NCI-H2107 (cell line): Measurements from ENCODE around the gene MAP7.

Experiments used
- DNase-seq: peaks from one replicate; lab custom pipeline; 2025; lab: John Stamatoyannopoulos, UW

MAP7 gene

DNA sequence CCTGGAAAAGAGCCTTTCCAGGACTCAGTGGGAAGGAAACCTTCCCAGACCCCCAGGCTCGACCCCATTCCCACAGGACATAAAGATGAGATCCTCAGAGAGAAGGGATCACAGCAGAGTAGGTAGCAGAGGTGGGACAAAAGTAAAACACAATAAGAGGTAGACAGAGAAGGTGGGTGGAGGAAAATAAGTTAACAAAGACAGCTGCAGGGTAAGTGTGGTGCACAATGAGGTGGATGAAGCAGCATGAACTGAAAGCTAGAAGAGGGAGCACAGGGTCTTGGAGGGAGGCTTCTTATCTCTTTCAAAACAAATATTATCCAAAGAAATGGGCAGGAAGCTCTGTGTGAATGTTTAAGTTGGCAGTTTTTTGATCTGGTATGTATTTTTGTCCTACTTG is 14.0 kb upstream of the MAP7 start:
- DNase-seq: no peak

DNA sequence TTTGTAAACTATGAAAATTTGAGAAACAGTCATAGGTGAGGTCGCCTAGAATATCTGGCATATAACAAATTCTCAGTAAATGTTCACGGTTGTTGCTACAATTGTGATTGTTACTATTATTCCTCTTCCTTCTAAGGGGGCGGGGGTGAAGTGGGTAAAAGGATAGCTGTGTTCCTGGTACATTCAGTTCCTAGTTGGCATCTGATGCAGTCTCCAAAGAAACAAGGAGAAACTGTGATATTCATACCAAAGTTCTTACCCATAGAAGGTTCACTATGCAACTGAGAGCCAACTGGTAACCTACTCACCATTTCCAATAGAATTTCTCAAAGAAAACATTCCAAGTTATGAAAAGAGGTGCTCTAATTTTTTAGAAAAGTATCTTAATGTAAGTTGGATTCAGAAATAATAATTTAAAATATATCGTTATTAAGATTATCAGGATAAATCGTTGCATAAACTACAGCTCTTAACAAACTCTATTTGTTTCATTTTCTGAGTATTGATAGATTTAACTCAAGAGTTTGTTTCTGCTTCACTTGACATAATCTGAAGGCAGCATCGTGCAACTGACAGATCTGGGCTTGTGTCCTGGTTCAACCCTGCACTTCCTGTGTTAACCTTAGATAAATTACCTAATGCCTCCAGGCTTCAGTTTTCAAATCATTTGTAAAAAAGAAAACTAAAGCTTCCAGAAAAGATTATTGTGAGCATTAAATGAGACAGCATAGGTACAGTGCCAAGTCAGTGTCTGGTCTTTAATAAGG is 13.3 kb upstream of the MAP7 start:
- no peak for DNase-seq

DNA sequence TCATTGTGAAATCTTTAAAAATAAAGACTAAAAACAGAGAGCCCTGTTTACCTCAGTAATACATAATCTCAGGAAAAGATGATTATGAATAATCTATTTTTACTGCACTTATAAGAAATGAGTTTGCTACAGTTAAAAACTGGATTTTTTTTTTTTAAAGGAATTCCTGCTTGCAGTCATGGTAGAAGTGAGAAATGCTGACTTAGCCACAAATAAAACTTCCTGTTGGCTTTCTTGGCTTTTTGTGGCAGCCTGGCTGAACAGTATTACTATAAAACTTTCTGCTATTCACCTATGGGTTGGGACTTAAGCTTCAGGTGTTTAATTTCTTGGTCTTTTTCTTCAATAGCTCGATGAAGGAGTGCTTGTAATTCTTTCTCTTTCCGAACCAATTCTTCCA is 12.0 kb upstream of the MAP7 start:
- no peak for DNase-seq

DNA sequence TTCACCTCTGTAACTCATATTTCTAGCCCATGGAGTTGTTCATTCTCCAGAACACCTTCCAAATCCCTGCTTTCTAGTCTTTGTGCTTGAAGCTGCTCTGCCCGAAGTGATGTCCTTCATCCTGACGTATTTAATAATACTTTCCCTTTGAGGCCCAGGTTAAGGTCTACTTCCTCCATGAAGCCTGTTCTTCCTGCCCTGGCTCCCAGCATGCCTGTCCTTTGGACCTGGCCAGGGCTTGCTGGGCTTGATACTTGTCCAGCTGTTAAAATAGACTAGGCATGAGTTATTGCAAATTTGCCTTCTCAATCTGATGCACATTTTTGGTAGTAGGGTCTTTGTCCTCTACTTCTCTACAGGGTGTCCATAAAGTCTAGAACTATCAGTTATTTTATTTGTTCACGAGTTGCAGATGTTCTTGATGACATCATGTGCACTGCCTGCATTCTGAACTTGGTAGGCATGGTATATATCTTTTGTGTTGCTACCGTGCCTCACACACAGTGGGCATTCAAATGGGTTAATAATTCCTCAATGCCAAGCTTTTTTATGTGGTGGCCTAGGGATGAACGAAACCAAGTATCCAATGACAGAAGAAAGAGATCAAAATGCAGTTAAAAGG is 3.1 kb upstream of the MAP7 start:
- no peak for DNase-seq

DNA sequence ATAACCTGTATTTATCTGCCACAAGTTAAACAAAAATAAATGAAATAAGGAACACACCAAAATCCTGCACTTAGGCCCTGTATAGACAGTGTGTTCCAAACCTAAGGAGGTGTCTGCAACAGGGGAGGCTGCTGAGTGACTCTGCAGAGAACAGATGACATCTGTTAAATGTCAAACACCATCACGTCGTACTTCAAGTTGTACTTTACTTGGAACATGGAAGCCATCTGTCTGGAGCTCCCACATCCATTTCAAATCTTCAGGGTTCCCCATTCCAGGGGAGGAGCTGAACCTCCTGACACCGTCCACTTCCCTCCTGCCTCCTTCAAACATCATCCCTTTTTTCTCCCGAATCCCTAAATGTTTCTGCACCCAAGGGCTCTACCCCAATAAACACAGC is 1.8 kb upstream of the MAP7 start:
- DNase-seq: no peak

DNA sequence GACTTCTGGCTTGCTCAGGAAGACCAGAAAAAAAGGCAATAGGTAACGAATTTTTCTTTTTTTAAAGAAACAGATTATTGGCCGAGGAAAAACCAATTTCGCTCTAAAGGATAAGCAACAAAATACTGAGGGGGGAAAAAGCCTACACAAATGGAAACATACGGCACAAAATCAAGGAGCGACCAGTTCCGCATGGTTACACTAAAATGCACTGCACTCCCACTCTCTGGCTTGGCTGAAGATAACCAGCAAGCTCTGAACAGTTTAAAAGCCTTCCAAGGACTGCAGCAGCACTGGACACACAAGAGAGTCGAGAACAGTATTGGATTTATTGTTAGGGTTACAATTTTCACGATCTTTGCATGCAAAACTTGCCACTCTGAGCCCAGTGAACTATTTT is 881 bp upstream of the MAP7 start:
- no peak for DNase-seq

DNA sequence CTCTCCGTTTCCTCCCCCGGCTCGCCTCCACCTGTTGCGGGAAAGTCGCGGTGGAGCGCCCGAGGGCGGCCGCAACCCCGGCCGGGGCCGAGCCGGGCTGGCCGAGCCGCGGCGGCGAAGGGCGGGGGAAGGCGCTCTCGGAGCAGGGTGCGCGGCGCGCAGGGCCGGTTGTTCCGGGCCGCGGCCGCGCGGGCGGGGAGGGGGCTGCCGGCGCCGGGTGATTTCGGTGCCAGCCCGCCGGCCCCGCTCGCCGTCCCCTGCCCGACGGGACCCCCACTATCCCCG is 235 bp downstream of the MAP7 start:
- DNase-seq: no peak

DNA sequence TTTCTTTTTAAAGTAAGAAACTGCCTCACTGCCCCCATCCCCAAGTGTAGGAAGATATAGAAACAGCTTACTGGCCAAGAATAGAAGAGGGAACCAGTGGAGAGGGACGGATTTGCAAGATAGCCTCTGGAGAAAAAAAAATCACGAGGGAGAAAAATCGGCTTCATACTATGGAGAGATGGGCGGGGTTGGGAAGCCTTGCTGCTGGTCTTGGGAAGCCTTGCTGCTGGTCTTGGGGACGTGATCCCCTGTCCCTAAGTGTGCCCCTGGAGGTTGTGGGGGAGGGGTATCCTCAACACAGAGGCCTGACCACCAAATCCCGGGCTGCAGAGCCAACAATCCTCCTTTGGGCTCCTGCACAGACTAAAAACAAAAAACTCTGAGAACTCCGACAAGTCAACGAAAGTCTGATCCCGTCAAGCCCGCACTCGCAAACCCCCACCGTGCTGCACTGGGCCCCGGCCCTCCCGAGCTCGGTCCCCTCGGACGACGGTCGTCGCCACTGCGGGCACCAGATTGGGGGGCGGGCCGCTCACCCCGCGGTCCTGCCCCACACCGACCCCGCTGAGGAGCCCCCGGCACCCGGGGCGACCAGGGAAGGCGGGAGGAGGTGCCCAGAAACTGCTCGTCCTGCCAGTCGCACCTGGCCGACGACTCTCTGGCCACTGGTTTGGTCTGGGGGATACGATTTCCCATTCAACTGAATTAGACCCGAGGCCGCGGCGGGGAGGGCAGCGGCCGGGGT is 750 bp downstream of the MAP7 start:
- DNase-seq: no peak

DNA sequence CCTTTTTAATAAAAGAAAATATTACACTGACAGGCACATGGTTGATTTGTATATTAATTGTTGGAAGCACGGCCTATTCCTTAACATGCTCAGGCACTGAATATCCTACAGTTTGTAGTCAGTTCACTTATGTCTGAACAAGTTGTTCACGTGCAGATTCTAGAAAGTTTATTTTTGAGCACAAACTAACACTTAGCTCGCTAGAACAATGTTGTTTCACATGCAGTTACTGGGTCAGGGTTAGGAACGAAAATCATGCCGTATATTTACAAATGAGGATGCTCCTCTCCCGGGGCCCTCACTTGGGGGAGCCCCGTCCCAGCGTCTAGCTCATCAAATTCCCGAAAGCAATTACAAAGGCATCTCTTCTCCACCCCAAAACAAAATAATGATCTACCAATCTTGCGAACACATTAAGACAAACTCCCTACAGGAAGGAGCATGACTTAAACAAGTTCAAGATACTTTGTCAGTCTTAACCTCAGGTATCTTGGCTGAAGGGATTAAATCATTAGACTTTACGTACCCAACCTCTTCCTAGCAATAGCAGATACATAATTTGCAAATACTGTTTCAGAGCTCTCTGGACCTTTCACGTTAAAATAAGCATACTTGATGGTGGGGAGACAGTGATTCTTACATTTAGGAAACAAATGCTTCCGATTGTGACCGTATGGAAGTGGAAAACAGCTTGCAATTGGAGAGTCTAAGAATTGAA is 1.5 kb downstream of the MAP7 start:
- DNase-seq: no peak

DNA sequence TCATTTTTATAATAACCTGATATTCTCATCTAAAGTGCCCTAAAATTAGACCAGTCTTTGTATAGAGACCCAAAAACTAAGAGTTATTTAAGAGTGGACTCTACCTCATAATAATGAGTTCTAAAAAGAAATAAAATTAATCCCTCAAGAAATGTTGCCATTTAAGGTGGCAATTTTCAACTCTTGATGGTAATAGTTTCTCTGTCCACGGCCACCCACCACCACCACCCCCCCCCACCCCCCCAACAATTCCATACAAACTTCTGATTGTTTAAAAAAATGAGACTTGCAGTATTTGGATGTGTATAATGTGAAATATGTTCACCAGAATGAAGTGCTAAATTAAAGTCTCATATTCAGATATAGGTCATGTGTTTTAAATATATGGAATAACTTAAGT is 2.4 kb downstream of the MAP7 start:
- no peak for DNase-seq

DNA sequence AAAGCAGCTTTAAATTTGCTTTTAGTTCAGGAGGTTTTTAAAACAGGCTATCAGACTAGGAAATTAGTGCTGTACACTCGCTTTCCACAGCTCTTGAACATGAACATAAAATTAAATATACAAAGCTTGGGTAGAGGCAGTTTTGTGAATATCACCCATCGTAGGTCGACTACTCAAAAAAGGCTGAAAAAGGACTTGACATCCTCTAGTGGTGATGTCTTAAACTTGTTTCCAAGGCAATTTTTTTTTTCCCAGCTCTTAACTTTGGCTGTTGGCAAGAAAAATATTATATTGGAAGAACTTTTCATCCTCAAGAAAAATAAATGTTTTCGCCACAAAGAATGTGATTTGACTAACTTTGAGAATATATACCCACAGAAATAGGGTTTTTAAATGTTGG is 2.9 kb downstream of the MAP7 start:
- no peak for DNase-seq

DNA sequence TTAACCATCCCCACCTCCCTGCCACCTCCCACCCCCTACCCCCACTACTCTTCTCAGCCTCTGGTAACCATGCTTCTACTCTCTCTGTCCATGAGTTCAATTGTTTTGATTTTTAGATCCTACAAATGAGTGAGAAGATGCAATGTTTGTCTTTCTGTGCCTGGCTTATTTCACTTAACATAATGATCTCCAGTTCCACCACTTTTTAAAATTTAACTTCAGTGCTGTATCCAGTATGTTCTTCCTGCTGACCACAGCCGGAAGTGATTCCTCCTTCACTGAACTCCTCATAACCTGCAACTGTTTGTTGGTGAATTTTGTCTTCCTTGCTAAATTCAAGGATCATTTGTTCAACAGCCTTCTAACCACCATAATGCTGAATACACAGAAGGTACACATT is 3.9 kb downstream of the MAP7 start:
- no peak for DNase-seq

DNA sequence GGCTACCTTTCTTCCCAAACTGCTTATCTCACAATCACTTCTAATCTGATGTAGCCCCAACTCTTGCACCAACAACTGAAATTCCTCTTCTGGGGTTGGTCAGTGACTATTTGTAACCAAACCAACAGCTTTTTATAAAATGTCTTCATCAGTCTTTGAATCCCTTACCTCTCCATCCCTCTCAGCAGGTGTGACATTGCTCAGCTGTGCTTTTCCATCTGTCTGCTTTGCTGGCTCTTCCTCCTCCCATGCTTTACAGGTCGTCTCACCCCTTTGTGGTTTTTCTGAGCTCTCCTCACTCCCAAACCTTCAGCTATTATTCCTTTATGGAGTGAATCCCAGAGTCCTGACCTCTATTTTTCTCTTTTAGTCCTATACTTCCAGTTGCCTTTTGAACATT is 5.9 kb downstream of the MAP7 start:
- DNase-seq: no peak

DNA sequence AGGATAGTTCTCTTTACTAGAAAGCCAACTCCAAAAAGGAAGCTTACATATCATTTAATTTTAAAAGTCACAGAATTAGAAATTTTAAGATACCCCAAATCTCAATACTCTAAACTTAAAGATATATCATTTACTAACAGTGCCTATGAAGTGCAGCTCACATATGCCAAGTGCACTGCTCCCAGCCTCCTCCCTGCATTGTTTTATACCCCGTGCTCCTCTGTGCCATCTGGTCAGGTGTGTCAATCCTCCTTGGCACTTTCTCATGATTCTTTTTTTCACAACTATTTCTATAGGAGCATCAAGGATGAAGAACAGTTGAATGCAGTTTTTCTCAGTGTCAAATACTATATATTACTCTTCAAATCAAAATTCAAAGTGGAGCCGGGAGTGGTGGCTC is 8.8 kb downstream of the MAP7 start:
- no peak for DNase-seq

DNA sequence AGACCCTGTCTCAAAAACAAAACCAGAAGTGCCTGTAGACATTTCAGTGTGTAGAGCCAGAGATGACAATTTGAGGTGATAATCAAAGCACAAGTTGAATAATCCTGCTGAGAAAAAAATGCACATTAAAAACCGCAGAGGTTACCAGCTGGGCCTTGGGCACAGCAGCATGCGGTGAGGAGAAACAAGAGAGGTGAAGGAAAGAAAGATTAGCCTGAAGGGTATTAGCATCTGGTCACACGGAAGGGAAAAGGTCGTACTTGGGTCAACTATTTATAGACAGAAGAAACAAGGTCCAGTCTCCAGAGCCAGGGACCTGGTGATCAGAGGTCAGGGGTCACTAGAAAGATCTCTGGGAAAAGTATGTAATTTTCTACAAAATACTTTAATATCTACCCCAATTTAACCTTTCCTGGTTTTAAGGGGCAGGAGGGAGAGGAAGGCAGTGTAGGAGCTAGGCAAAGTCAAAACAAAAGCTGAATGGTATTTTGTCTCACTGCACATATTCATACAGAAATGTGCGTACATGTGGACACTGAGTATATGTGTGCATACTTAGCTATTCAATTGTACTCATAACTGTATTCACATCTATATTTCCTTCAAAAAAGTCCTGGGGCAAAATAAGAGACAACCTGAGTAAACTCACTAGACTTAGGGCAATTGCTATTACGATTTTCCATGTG is 10.1 kb downstream of the MAP7 start:
- no peak for DNase-seq

DNA sequence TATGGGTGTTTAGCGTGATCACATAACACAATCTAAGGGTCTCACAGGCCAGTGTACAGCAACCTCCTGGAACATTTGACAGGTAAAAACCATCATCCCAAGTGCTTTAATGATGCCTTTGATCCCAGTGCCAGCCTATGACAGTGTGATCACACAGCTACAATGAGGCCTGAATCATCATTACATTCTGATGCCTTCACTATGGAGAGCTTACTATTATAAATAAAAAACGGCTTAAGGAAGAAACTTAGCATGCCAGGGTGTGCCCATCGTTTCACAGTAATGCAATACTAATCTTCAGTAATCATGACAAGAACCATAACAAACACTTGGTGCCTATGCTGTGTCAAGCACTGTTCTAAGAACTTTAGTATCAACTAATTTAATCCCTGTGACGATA is 11.4 kb downstream of the MAP7 start:
- DNase-seq: no peak

DNA sequence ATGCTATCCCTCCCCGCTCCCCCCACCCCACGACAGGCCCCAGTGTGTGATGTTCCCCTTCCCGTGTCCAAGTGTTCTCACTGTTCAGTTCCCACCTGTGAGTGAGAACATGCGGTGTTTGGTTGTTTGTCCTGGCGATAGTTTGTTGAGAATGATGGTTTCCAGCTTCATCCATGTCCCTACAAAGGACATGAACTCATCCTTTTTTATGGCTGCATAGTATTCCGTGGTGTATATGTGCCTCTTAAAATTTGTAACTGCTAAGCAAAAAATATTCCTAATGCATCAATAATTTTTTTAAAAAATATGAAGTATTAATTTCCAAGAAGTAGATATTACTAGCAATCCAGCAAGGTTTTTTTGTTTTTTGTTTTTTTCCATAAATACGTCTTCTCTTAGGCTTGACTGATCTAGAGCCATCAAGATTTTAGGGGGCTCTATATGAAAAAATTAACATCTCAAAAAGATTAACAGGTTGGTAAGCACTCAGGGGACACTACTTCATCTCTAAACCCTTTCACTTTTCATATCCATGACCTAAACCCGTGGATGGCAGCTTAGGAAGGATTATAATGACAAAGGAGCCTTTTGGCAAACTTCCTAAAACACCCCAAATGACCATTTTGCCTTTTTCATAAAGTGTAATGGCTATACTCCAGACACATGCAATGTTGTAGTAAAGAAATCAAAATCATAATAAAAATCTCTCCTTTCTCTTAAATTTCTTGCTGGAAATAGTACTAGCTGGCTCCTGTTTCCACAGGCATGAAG is 14.2 kb downstream of the MAP7 start:
- no peak for DNase-seq

DNA sequence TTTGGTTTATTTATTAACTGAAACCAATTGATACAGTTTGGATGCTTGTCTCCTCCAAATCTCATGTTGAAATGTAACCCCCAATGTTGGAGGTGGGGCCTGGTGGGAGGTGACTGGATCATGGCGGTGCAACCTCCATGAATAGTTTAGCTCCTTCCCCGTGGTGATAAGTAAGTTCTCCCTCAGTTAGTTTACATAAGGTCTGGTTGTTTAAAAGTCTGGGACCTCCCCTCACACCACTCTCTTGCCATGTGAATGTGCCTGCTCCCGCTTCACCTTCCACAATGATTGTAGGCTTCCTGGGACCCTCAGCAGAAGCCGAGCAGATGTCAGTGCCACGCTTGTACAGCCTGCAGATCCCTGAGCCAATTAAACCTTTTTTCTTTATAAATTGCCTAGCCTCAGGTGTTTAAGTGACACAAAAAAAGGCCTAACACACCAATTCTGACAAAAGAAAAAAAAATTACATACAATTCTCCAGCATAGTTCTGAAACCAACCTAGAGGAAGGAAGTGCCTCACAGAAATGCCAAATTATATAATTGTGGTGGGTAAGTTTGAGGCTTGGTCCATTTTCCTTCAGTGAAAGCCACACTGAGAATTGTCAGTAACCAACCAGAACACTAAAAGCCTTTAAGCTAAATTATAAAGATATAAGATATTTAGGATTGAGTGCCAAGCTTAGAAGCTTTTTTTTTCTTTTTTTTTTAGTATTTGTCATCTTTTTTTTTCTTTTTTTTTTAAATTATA is 15.0 kb downstream of the MAP7 start:
- no peak for DNase-seq

DNA sequence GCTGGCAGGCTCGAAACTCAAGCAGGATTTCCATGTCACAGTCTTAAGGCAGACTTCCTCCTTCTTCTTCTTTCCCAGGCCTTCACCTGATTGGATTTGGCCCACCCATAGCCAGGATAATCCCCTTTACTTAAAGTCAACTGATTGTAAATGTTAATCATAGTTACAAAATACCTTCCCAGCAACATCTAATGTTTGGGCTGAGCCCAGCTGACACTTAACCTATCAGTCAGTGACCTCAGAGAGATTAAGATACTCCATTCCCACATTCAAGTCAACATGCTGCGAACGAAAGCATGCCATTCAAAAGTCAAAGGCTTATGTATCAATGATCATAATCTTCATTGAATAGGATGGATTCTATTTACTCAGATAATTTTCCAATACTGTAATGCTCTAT is 16.0 kb downstream of the MAP7 start:
- no peak for DNase-seq

DNA sequence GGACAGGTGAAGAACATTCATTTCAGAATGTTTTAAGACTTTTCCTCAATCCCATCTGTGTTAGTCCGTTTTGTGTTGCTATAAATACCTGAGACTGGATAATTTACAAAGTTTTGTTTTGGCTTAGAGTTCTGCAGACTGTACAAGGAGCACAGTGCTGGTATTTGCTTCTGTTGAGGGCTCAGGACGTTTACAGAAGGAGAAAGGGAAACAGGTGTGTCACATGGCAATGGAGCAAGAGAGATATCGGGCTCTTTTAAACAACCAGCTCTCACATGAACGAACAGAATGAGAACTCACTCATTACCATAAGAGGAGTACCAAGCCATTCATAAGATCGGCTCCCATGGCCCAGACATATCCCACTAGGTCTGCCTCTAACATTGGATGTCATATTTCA is 16.7 kb downstream of the MAP7 start:
- no peak for DNase-seq

DNA sequence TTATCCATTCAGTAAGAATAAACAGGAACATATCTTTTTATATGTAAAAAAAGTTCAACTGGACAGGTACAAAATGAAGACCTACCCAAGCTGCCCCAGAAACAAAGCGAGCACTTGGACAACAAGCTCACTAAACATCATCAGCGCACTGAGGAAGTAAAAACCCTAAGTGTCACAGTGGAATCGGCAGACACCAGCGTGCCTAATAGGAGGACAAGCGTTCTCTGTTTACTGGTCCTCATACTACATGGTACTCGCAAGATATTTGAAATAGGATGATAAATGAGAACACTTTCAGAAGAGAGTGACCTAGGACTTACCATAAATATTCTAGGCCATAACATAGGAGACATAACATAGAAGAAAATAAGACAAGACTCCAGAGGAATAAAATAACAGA is 18.2 kb downstream of the MAP7 start:
- DNase-seq: no peak
